ENCODE measurements around the gene XIAP.
A peak's percentile ranks its signal among the peaks of the same experiment; 100 is the strongest.
"Not testable (repeated sequence)": the region's sequence is repeated elsewhere in the genome, so short reads cannot be mapped to it uniquely, and the experiment has no call there.

The XIAP gene

DNA sequence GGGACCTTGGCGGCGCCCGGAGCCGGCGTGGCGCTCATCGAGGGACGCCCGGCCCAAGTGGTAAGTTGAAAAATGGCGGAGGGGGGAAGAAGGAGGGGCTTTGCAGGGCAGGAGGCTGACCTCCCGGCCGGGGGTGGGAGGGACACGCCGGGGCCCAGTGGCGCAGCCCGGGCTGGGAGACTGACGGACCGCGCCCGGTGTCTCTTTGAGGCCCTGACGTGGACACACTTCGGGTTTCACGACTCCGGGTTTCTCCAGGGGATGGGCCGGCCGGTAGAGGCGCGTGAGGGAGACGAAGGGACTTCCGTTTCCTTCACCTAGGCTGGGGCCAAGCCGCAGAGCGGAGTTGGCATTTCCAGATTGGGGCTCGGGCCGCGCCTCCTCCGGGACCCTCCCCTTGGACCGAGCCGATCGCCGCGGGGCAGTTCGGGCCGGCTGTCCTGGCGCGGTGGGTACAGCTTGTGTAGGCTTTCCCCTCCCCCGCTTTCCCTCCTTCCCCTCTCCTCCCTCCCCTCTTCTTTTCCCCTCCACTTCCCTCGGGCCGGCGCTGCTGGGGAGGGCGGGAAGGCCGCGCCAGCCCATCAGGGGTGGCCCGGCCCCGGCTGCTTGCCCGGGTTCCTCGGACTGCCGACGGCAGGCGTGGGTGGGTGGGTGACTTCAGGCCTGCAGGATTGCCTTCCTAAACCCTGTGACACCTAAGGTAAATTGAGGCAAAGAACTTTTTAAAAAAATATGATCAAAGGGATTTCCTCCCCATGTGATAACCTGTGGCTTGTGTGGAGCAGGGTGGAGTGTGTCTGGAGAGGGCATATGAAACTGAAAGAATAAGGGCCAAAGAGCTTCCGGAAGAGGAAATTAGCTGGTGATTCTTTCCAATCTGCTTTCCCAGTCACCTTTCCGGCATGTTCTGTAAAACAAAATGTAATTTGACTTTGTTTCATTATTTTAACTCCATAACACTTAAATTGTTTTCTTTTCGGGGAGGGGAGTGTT is at the start of gene XIAP:
XIAP (plus strand) TSS at position 208 of the 993 bp plus-strand sequence. CDS start 25,610 bp downstream, outside the sequence.
- peak; percentile 50 for DNase-seq (ENCODE audit: low read depth in 1 of 2, low spot score in 1 of 2)

DNA sequence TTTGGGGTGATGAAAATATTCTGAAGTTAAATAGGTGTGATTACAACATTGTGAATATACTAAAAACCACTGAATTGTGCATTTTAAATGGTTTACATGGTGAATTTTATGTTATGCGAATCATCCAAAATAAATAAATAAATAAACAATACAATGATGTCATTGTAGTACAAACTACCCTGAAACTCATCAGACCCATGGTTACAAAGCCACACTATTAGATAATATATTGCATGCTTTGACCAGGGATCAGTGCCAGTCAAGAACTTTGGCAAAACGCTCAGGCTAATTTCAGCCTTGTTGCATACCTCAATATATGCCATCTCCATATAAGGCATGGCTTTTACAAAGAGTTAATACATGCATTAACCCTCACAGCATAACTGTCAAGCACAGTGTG is 45.5 kb upstream of the XIAP start:
- DNase-seq (ENCODE audit: low read depth in 1 of 2, low spot score in 1 of 2), result no peak

DNA sequence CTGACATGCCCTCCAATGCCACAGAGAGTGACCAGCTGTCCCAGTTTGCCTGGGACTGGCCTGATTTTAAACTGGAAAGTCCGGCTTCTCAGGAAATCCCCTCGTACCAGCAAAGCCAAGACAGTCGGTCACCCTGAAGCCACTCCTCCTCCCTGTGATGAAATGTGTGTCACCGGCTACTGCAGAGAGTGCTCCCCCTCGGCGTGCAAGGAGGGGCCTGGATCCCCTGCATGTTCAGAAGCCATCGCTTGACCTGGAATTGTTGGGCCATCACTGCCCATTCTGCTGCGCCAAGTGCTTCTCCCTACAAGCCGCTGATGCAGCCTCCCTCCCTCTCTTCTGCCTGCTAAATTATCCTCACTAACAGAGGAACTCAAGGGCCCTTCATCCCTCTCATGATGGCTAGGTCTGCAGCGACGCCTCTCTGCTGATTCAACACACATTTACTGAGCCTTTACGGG is 44.9 kb upstream of the XIAP start:
- DNase-seq (ENCODE audit: low read depth in 1 of 2, low spot score in 1 of 2), result not testable (repeated sequence)

DNA sequence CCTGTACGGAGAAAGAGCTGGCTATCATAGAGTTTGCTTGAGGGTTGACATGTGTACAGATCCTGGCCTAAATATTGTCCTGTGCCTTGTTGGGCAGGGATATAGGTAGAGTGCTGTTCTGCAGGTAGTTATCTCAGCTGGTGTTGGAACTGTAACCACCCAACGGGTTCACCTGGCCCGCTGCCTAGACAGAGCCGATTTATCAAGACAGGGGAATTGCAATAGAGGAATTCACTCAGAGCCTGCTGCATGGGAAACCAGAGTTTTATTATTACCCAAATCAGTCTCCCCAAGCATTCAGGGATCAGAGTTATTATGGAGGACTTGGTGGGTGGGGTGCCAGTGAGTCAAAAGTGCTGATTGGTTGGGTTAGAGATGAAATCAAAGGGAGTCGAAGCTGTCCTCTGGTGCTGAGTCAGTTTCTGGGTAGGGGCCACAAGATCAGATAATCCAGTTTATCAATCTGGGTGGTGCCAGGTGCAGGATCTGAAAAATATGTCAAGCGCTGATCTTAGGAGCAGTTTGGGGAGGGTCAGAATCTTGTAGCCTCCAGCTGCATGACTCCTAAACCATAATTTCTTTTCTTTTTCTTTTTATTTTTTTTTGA is 42.5 kb upstream of the XIAP start:
- DNase-seq (ENCODE audit: low read depth in 1 of 2, low spot score in 1 of 2), result no peak

DNA sequence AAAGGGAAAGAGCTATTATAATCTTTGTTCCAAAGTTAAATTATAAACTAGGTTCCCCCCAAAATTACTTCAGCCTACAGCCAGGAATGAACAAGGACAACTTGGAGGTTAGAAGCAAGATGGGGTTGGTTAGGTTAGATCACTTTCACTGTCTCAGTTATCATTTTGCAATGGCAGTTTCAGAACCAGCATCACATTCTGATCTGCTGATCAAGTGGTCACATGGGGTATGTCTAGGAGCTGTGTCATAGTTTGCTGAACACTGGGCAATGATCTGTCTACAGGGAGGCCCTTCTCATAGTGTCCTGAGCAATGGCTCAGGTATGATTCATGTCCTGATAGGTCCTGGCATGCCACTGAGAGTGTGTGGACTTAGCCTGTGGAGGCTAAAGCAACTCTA is 41.6 kb upstream of the XIAP start:
- DNase-seq (ENCODE audit: low read depth in 1 of 2, low spot score in 1 of 2), result no peak

DNA sequence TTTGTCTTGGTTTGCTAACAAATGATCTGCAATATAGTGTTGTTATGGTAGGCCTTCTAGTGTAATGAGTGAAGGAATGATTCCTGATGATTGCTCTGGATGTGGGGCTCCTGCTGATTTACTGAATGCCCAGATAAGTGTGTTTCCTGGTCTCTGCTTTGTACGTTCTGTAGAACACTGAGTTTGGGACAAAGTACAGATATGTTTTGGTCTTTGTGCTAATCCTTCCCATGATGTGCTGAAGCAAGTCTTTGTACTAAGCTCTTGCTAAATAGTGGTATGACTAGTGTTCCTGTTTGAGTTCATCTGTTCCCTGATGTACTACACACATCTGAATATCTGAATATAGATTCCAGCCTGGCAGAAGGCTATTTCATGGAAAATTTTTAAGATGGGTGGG is 36.9 kb upstream of the XIAP start:
- DNase-seq (ENCODE audit: low read depth in 1 of 2, low spot score in 1 of 2), result no peak

DNA sequence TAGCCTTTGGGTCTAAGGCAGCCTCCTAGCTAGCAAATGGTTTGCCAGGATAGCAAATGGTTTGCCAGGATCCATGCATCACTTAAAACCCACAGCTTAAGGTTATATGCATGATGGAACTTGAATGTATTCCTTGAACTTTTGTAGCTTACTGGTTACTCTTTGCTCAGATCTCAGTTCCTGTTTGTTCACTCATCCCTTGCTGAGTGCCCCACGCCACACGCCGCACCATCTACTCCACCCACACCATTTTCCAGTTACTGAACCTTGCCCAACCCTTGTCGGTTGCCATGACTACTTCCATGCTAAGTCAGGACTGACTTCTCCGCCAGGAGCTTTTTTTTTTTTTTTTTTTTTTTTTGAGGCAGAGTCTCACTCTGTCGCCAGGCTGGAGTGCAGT is 29.5 kb upstream of the XIAP start:
- DNase-seq (ENCODE audit: low read depth in 1 of 2, low spot score in 1 of 2), result peak in 1 of 2 donors; percentile 2

DNA sequence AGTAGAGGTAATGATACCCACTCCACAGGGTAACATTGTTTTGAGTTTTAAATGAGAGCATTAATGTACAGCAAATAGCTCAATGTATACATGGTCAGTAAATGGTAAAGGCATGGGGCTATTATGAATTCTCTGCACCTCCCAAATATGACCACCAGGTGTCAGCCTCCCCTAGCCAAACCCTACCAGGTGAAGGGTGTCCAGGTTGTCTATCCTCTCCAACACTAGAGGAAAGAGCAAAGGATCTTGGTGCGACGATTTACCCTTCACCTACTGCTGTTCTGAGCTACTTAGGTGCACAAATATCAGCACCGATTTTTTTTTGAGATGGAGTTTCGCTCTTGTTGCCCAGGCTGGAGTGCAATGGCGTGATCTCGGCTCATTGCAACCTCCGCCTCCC is 26.5 kb upstream of the XIAP start:
- peak; percentile 21 to 45 for DNase-seq (ENCODE audit: low read depth in 1 of 2, low spot score in 1 of 2)

DNA sequence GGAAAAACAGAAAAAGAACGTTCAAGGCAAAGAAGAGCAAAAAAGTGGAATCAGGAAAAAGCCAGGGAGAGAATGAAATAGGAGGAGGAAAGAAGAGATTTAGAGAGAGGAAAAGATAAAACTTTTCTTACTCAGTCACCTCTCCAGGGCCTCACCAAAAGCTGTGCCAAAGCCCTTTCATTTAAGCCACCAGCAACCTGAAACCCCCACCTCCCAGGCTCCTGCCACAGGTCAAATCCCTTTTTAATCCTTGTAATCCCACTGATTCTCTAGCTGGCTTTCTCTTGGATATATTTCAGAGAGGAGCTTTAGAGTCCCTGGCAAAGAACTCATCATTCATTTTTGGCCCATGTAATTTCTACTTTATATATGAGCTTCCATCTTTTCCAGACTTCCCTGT is 25.7 kb upstream of the XIAP start:
- no peak for DNase-seq (ENCODE audit: low read depth in 1 of 2, low spot score in 1 of 2)

DNA sequence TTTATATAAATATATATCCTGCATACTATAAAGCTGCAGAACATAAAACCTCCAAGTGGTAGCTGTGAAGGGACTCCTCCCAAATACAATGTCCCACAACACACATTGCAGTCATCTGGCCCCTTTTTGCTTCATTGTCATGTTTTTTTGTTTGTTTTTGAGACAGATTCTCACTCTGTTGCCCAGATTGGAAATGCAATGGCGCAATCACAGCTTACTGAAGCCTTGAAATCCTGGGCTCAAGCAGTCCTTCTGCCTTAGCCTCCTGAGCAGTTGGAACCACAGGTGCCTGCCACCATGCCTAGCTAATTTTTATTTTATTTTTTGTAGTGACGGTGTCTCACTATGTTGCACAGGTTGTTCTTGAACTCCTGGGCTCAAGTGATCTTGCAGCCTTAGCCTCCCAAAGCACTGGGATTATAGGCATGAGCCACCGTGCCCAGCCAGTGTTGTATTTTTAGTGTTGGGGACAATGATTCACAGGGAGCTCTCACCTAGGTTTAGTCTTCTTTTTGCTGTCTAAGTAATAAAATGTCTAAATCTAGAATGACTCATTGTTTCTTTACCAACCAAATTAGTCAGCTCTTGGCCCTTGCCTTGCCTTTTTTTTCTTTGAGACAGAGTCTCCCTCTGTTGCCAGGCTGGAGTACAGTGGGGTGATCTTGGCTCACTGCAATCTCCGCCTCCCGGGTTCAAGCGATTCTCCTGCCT is 24.0 kb upstream of the XIAP start:
- DNase-seq (ENCODE audit: low read depth in 1 of 2, low spot score in 1 of 2), result peak in 1 of 2 donors; percentile 4

DNA sequence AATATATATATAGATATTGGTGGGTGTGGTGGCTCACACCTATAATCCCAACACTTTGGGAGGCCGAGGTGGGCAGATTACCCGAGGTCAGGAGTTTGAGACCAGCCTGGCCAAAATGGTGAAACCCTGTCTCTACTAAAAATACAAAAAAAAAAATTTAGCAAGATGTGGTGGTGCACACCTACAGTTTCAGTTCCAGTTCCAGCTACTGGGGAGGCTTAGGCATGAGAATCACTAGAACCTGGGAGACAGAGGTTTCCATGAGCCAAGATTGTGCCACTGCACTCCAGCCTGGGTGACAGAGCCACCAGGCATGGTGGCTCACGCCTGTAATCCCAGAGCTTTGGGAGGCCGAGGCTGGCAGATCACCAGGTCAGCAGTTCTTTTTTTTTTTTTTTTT is 14.7 kb upstream of the XIAP start:
- not testable (repeated sequence) for DNase-seq (ENCODE audit: low read depth in 1 of 2, low spot score in 1 of 2)

DNA sequence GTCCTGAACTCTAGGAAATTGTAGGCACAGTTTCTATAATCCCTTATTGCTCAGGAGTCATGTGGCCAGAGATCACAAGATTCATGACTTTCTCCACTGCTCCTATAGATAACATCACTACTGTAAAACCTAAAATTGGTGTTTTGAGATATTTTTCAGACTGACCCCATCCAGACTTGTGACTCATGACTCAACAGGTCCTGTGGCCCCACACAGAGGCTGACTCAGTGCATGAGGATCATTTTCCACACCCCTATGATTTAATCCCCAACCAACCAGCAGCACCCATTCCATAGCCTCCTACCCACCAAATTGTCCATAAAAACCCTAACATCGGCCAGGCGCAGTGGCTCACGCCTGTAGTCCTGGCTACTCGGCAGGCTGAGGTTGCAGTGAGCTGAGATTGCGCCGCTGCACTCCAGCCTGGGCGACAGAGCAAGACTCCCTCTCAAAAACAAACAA is 13.2 kb upstream of the XIAP start:
- DNase-seq (ENCODE audit: low read depth in 1 of 2, low spot score in 1 of 2), result no peak

DNA sequence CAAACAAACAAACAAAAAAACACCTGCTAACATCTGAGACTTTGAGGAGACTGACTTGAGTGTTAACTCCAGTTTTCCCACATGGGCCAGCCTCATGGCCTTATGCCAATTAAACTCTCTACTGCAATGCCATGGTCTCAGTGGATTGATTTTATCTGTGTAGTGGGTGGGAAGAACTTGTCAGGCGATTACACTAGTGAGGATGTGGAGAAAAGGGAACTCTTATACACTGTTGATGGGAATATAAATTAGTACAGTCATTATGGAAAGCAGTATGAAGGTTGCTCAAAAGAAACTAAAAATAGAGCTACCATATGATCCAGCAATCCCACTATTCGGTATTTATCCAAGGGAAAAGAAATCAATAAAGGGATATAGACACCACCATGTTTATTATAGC is 12.8 kb upstream of the XIAP start:
- DNase-seq (ENCODE audit: low read depth in 1 of 2, low spot score in 1 of 2), result no peak

DNA sequence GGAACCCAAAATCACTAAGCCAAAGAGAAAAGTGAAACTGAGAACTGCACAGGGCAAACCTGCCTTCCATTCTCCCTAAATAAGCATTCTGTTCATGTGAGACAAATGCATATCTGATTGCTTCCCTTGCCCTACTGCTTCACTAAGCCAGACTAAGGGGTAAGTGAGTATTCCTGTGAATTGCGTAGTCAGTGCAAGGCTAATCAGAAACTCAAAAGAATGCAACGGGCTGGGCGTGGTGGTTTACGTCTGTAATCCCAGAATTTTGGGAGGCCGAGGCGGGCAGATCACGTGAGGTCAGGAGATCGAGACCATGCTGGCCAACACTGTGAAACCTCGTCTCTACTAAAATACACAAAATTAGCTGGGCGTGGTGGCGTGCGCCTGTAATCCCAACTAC is 10.8 kb upstream of the XIAP start:
- no peak for DNase-seq (ENCODE audit: low read depth in 1 of 2, low spot score in 1 of 2)

DNA sequence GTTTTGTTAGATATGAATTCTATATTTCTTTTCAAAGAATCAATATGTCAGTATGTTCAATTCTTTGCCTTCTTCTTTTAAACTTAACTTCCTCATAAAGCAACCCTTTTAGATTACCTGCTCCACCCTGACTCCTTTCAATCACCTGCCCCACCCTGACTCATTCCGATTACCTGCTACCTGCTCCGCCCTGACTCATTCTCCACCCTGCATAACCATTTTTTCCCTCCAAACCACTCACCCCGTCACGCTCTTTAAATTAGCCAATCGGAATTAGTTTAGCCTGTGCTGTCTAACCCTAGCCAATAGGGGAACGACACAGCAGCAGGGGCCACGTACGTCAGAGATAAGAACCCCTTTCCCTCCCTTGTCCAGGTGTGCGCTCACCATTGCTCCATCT is 9.9 kb upstream of the XIAP start:
- not testable (repeated sequence) for DNase-seq (ENCODE audit: low read depth in 1 of 2, low spot score in 1 of 2)

DNA sequence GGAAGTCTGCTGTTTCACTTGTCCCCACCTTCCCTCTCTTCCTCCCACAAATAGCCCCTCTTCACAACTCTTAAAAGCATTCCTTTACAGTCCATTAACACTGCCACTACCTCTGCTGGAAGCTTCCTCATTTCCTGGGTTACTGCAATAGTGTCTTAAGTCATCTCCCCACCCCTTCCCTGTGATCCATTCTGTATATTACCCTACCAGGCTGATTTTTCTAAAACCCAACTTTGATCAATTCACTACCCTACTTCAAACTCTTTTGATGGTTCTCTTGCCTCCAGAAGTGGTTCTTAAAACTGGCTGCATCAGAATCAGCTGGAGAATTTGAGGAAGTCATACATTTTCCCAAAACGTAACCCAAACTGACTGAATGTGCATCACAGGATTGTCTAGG is 8.8 kb upstream of the XIAP start:
- no peak for DNase-seq (ENCODE audit: low read depth in 1 of 2, low spot score in 1 of 2)

DNA sequence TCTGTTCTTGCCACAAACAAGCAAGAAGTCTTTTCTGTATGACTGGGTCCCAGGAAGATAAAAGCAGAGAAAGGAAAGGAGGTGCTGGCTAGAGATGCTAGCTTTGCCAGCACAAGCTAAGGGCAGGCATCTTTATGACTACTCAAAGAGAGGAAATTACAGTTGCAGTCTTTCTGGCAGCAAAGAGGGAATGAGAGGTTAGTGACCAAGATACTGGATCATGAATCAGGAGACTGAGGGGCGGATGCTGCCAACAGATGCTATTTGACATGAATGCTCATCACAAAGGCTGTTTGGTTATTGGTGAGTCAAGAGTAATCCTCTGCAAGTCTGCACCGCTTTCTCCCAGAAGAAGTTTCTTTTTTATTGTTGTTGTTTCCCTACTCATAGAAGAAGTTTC is 5.5 kb upstream of the XIAP start:
- no peak for DNase-seq (ENCODE audit: low read depth in 1 of 2, low spot score in 1 of 2)

DNA sequence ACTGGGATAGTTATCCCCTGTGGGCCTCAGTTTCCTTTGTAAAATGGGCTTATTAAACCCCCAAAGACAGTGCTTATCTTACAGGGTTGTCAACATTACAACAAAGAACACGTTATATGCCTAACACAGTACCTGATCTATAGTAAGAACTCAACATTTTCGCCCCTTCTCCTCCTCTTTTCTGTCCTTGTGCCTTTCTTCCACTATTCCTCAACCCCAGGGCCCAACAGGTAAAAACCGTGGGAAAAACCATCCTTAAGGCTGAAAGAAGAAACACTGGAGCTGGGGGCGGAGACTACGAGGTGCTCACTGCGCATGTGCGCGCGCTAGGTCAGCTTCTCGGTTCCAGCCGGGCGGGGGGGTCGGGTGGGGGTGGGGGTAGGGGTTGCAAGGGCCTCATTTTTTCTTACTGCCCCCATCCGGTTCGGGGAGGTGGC is 426 bp upstream of the XIAP start:
- no peak for DNase-seq (ENCODE audit: low read depth in 1 of 2, low spot score in 1 of 2)

DNA sequence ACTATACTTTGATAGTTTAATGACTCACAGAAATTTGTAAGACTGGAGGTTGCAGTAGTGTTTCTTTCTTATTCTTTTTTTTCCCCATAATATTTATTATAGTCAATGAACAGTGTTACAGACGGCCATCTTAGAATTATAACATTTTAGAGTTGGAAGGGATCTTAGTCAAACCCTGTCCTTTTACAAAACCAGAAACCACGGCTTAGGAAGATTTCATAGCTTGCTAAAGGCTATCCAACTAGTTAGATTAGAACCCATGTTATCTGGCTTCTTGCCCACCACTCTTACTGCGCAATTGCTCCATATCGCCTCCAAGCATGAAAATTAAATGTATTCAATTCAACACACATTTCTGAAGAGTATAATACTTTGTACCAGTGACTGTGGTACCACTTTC is 1.1 kb downstream of the XIAP start:
- no peak for DNase-seq (ENCODE audit: low read depth in 1 of 2, low spot score in 1 of 2)

DNA sequence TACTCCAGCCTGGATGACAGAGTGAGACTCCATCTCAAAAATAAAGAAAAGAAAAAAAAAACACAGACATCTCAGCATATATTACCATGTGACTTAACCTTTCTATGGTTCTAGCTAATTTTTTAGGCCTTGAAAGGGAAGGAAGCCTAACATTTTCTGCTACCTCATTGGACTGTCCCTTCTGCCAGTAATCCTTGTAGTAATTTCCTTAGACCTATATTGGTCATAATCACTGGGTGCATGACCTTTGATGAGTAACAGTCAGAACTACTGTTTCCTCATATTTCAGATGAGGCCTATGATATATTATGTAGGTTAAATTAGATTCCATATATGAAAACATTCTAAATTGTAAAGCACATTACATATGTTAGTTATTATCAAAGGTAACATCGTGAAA is 9.6 kb downstream of the XIAP start:
- no peak for DNase-seq (ENCODE audit: low read depth in 1 of 2, low spot score in 1 of 2)

DNA sequence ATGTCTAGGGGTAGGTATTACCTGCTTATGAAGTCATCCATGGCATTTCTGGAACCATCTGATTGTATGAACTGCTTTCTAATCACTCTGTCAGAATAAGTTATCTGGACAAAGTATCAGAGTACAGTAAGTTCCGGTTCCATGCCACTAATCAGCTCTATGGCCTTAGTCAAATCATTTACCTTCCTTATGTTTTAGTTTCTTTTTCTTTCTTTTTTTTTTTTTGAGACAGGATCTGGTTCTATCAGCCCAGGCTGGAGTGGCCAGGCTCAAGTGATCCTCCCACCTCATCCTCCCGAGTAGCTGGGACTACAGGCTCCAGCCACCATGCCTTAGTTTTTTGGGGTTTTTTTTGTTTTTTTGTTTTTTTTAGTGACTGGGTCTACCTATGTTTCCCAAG is 11.5 kb downstream of the XIAP start:
- no peak for DNase-seq (ENCODE audit: low read depth in 1 of 2, low spot score in 1 of 2)

DNA sequence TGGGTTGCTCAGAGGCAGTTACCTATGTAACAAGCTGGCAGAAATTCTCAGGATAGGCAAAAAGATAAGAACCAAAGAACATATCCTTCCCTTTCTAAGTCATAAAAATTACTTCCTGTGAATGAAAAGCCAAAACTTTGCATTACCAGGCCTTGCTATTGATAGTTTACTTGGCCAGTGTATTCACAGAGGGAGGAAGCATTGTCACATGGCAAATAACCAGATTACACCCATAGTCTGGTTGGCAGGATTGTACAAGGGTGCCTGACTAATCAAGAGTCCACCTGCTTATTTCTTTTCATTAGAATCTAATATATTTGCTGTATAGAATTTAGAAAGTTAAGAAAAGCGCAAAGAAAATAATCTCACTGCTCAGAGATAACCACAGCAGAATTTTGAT is 14.1 kb downstream of the XIAP start:
- DNase-seq (ENCODE audit: low read depth in 1 of 2, low spot score in 1 of 2), result no peak

Measured in activated CD4-positive, alpha-beta T cell treated with anti-CD3 and anti-CD28 coated beads, Interleukin-2, amount 50 U/mL, for 24 hours (primary cell).